IMR-90 (cell line): ENCODE results near the gene SHROOM3. TPM values are rescaled to one million over a fixed set of nuclear protein-coding genes. Genes with fewer than 3 reads are reported as not detected.

Source experiments
- ATAC-seq: fragments of 200-7000 bp; cut with Tn5 transposase; 2 replicates; pipeline ENCODE4 v1.9.1; 2020; ENCODE audit warnings: low read depth, mild to moderate bottlenecking, moderate library complexity
- BruUV-seq: library from RNA; stranded (reverse); fragments of 400-500 nt; replicated peaks from 2 replicates; lab custom pipeline; 2021; lab: Mats Ljungman, UMichigan
- CTCF ChIA-PET: fragments of 300-600 bp; formaldehyde crosslinking; extraction: SDS; loops from one replicate; lab custom pipeline; 2021; ENCODE audit warnings: antibody characterized with exemption; lab: Yijun Ruan, JAX
- POLR2A ChIA-PET: fragments of 300-600 bp; sonication (Branson Sonifier 250); formaldehyde crosslinking; loops from one replicate; lab custom pipeline; 2022; ENCODE audit warnings: antibody characterized with exemption; ENCODE audit not compliant: unreplicated experiment; lab: Charles Lee
- DNase-seq: peaks from one replicate; pipeline ENCODE4 v3.0.0; 2013
- H2AFZ ChIP-seq: replicated peaks from 2 replicates; pipeline ENCODE3; 2013; ENCODE audit warnings: low read length, mild to moderate bottlenecking; ENCODE audit not compliant: poor library complexity
- H2AK5ac ChIP-seq: 2 replicates; pipeline ENCODE4 v1.6.1; 2013; ENCODE audit warnings: low read depth, low read length, inconsistent platforms
- H2AK9ac ChIP-seq: replicated peaks from 2 replicates; pipeline ENCODE3; 2013; ENCODE audit warnings: mild to moderate bottlenecking, low read depth, low read length, moderate library complexity; ENCODE audit not compliant: poor library complexity
- H2BK120ac ChIP-seq: 2 replicates; pipeline ENCODE4 v1.6.1; 2013; ENCODE audit warnings: low read depth, low read length, inconsistent platforms
- H2BK15ac ChIP-seq: 3 replicates; pipeline ENCODE4 v1.6.1; 2013; ENCODE audit warnings: low read depth, low read length, inconsistent platforms
- H2BK20ac ChIP-seq: 2 replicates; pipeline ENCODE4 v1.6.1; 2013; ENCODE audit warnings: low read depth, mild to moderate bottlenecking, inconsistent platforms, low read length, moderate library complexity
- H2BK5ac ChIP-seq: 2 replicates; pipeline ENCODE4 v1.6.1; 2013; ENCODE audit warnings: mild to moderate bottlenecking, low read depth, low read length, inconsistent platforms; ENCODE audit not compliant: poor library complexity, severe bottlenecking
- H3K14ac ChIP-seq: replicated peaks from 2 replicates; pipeline ENCODE4 v1.6.1; 2013; ENCODE audit warnings: low read depth, low read length, inconsistent platforms
- H3K18ac ChIP-seq: 2 replicates; pipeline ENCODE4 v1.6.1; 2013; ENCODE audit warnings: low read depth, low read length, control low read depth
- H3K23ac ChIP-seq: 2 replicates; pipeline ENCODE4 v1.6.1; 2013; ENCODE audit warnings: low read depth, low read length, inconsistent platforms
- H3K27ac ChIP-seq: 2 replicates; pipeline ENCODE4 v1.5.1; 2013; ENCODE audit warnings: mild to moderate bottlenecking, control low read depth, low read length; ENCODE audit not compliant: insufficient read depth
- H3K27me3 ChIP-seq: 2 replicates; pipeline ENCODE4 v1.6.1; 2013; ENCODE audit warnings: low read length; ENCODE audit not compliant: control insufficient read depth, insufficient read depth
- H3K36me3 ChIP-seq: 2 replicates; pipeline ENCODE4 v1.6.1; 2013; ENCODE audit warnings: low read length, mixed read lengths; ENCODE audit not compliant: control insufficient read depth, insufficient read depth
- H3K4ac ChIP-seq: 2 replicates; pipeline ENCODE4 v1.6.1; 2013; ENCODE audit warnings: low read depth, low read length, inconsistent platforms
- H3K4me1 ChIP-seq: 2 replicates; pipeline ENCODE4 v1.6.1; 2013; ENCODE audit warnings: low read length, mixed read lengths; ENCODE audit not compliant: control insufficient read depth, insufficient read depth
- H3K4me2 ChIP-seq: 2 replicates; pipeline ENCODE4 v1.6.1; 2013; ENCODE audit warnings: low read depth, mild to moderate bottlenecking, control low read depth, low read length, moderate library complexity
- H3K4me3 ChIP-seq: 2 replicates; pipeline ENCODE4 v1.5.1; 2013; ENCODE audit warnings: low read depth, mild to moderate bottlenecking, control low read depth, low read length, moderate library complexity; ENCODE audit not compliant: insufficient read depth
- H3K56ac ChIP-seq: 2 replicates; pipeline ENCODE4 v1.6.1; 2013; ENCODE audit warnings: low read length, inconsistent platforms; ENCODE audit not compliant: insufficient read depth; ENCODE audit errors: extremely low read depth
- H3K79me1 ChIP-seq, 2 experiments: 2 replicates each; pipeline ENCODE4 v1.6.1; 2013; ENCODE audit warnings: low read length in 2 of 2, inconsistent platforms in 1 of 2, low read depth in 1 of 2
- H3K9ac ChIP-seq: 2 replicates; pipeline ENCODE4 v1.6.1; 2013; ENCODE audit warnings: low read depth, low read length, control low read depth
- H3K9me1 ChIP-seq: 2 replicates; pipeline ENCODE4 v1.6.1; 2013; ENCODE audit warnings: low read length, inconsistent platforms; ENCODE audit not compliant: insufficient read depth
- H3K9me3 ChIP-seq: 2 replicates; pipeline ENCODE4 v1.6.1; 2013; ENCODE audit warnings: low read length; ENCODE audit not compliant: control insufficient read depth, insufficient read depth
- H4K20me1 ChIP-seq: 2 replicates; pipeline ENCODE4 v1.6.1; 2013; ENCODE audit warnings: low read length, inconsistent platforms; ENCODE audit not compliant: insufficient read depth
- H4K5ac ChIP-seq: 2 replicates; pipeline ENCODE4 v1.6.1; 2013; ENCODE audit warnings: mild to moderate bottlenecking, low read depth, low read length, control low read depth
- H4K8ac ChIP-seq, 2 experiments: 2 replicates each; pipeline ENCODE4 v1.6.1; 2013; ENCODE audit warnings: low read depth in 2 of 2, low read length in 2 of 2, control low read depth in 1 of 2, inconsistent platforms in 1 of 2
- H4K91ac ChIP-seq: 2 replicates; pipeline ENCODE4 v1.6.1; 2013; ENCODE audit warnings: low read depth, low read length, inconsistent platforms; ENCODE audit not compliant: insufficient read depth
- MAZ ChIP-seq: IDR thresholded peaks from 2 replicates; pipeline ENCODE4 v1.6.1; 2012; ENCODE audit warnings: low read depth, mild to moderate bottlenecking, low read length, improper control_type of control experiment, moderate library complexity, borderline replicate concordance
- WGBS, 2 experiments: methylation state at CpG; one replicate each; pipeline versions ENCODE4 v1.1.5 to v1.1.7; 2013; ENCODE audit warnings: missing lambda C conversion rate in 2 of 2; ENCODE audit not compliant: insufficient read length in 1 of 2; ENCODE audit errors: extremely low coverage in 2 of 2; 5-methylcytosine and 5-hydroxymethylcytosine counted together
- dilution Hi-C: fragments of 300-500 bp; cut with HindIII; formaldehyde crosslinking; loops from one replicate; pipeline ENCODE4 v1.14.3; 2018; ENCODE audit warnings: low sequenced_read_pairs; ENCODE audit not compliant: unreplicated experiment
- in situ Hi-C: fragments of 300-500 bp; cut with MboI; formaldehyde crosslinking; loops from 3 replicates; pipeline ENCODE4 v1.14.3; 2019; ENCODE audit warnings: low sequenced_read_pairs, inconsistent platforms, mixed read lengths
- intact Hi-C: fragments of 100-400 bp; cut with micrococcal nuclease; formaldehyde crosslinking; loops from 2 replicates; pipeline ENCODE4 v1.10.0; 2022
- polyA plus RNA-seq, 3 experiments: library from polyadenylated mRNA; depleted of rRNA; stranded (reverse); fragments of >200 nt; gene quantifications; 2 replicates each; pipeline ENCODE4 v1.2.3, GENCODE V29; 2012; ENCODE audit warnings: low replicate concordance in 1 of 3
- total RNA-seq: library from RNA; depleted of rRNA; stranded (reverse); fragments of >200 nt; gene quantifications from 2 replicates; pipeline ENCODE4 v1.2.3, GENCODE V29; 2012

The SHROOM3 gene
- total and polyA plus RNA-seq, 2 of the 4 experiments (the other 2 are of a cell fraction): 10.8 to 19.5 TPM

DNA sequence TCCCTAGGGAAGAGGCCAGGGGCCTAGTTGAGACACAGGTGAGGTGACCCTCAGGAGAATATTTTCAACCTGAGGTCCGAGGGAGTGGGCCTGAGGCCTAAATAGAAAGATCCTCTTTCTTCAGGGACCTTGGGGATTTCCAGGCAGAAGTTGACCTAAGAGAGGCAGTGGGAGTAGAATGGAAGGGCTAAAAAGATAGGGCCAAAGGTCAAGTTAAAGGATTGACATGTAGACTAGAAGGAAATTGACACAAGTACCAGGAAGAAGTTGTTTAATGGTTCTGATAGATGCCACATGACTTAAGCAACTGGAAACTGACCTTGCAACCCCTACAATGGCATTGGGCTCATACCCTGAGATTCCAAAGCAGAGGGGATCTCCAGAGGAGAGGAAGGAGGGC lies 76.9 kb downstream of the SHROOM3 start:
- CTCF ChIA-PET: no interaction called here
- no peak overlapping the region for H3K9ac ChIP-seq

More for the DNA sequence above, 76.9 kb downstream of the SHROOM3 start:
- H2BK5ac ChIP-seq: peak overlapping the region; percentile 40
- H2AFZ ChIP-seq: no peak overlapping the region
- H3K4me3 ChIP-seq: no peak overlapping the region
- H4K91ac ChIP-seq: peak overlapping the region; percentile 90
- H2BK120ac ChIP-seq: peak overlapping the region; percentile 96
- H3K14ac ChIP-seq: peak overlapping the region; percentile 93
- H2BK20ac ChIP-seq: peak overlapping the region; percentile 92
- no peaks in the 10 kb centered on the region for H3K27me3 ChIP-seq
- H3K4ac ChIP-seq: peak overlapping the region; percentile 91
- TF ChIP-seq MAZ: no peak
- peak overlapping the region; percentile 89; the same call in 1 of the 2 replicates for H4K5ac ChIP-seq
- no peaks in the 10 kb centered on the region for H3K9me3 ChIP-seq
- peak overlapping the region; percentile 96; the same call in 2 of the 3 replicates for H2BK15ac ChIP-seq
- H3K4me2 ChIP-seq: no peak overlapping the region
- in situ Hi-C loops (loop anchor here (5.0 to 10.0 kb wide), 2 partner anchors 245 to 433 kb away; partner anchors contain the start of gene SEPTIN11), intact Hi-C loops (loop anchor here (1.0 to 10.0 kb wide), 9 partner anchors 75 to 691 kb away; partner anchors contain the start of gene SEPTIN11), dilution Hi-C loops (no loop called here)
- peak overlapping the region; percentile 67 for H3K23ac ChIP-seq
- H2AK5ac ChIP-seq: peak overlapping the region; percentile 79; the same call in 1 of the 2 replicates
- no TSS peak for BruUV-seq
- H3K4me1 ChIP-seq: 0 out of 2 replicates have a peak, but pooled peaks cover 1% of the 10 kb centered on the region
- peak overlapping the region; percentile 62 for H2AK9ac ChIP-seq
- no peaks in the 10 kb centered on the region for H4K20me1 ChIP-seq
- H3K9me1 ChIP-seq: no peaks in the 10 kb centered on the region; the same call in 1 of the 2 replicates
- H4K8ac ChIP-seq: peak overlapping the region; percentile 13 to 85; a peak in 3 of 4 replicates
- no peaks in the 10 kb centered on the region for H3K36me3 ChIP-seq
- peak overlapping the region; percentile 90; the same call in 1 of the 2 replicates for H3K18ac ChIP-seq
- H3K27ac ChIP-seq: no peak overlapping the region
- DNase-seq (no peak), ATAC-seq (no peak)
- POLR2A ChIA-PET: no interaction called here
- H3K56ac ChIP-seq: no peak overlapping the region
- 100% methylated on average over 1 of the region's 1 CpG; no CpG with 5 or more reads in 1 of the 2 experiments for WGBS, 2 experiments
- peaks cover 0 to 13% of the 10 kb centered on the region in 2 experiments; a peak in 1 of 4 replicates for H3K79me1 ChIP-seq
